SK-N-SH treated with all-trans-retinoic acid at 6 μM for 48 hours (cell line): ENCODE data around the gene TMEM192.

Experiments
- ZFP3 ChIP-seq: fragments of 250-450 bp; sonication (Bioruptor Pico); IDR thresholded peaks from 2 replicates; pipeline ENCODE4 v1.5.0; 2020; ENCODE audit warnings: mild to moderate bottlenecking, moderate library complexity
- ZFP30 ChIP-seq: fragments of 450-650 bp; formaldehyde crosslinking; IDR thresholded peaks from 2 replicates; pipeline ENCODE4 v1.5.0; 2022; ENCODE audit warnings: mild to moderate bottlenecking, moderate library complexity
- ZNF8 ChIP-seq: fragments of 450-650 bp; formaldehyde crosslinking; IDR thresholded peaks from 2 replicates; pipeline ENCODE4 v1.5.0; 2020; ENCODE audit warnings: mild to moderate bottlenecking, moderate library complexity
- TF ChIP-seq, protein P1 (sequence below): fragments of 250-450 bp; sonication (Bioruptor Pico); IDR thresholded peaks from 2 replicates; pipeline ENCODE4 v1.5.1; 2020; ENCODE audit warnings: low read depth, mild to moderate bottlenecking, moderate library complexity

GRCh38 chr4:165059386-165059785, 53.3 kb downstream of the TMEM192 start:
- TF ChIP-seq, protein P1, sequence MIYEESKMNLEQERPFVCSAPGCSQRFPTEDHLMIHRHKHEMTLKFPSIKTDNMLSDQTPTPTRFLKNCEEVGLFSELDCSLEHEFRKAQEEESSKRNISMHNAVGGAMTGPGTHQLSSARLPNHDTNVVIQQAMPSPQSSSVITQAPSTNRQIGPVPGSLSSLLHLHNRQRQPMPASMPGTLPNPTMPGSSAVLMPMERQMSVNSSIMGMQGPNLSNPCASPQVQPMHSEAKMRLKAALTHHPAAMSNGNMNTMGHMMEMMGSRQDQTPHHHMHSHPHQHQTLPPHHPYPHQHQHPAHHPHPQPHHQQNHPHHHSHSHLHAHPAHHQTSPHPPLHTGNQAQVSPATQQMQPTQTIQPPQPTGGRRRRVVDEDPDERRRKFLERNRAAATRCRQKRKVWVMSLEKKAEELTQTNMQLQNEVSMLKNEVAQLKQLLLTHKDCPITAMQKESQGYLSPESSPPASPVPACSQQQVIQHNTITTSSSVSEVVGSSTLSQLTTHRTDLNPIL (CRISPR knock-in tag) = no peak
- no peak for TF ChIP-seq ZFP30 (CRISPR knock-in tag)
- no peak for TF ChIP-seq ZNF8 (CRISPR knock-in tag)
- no peak for TF ChIP-seq ZFP3
